GM12892 (cell line): ENCODE results near the gene PER3.

ENCODE experiments used
- POLR2A ChIP-seq: IDR thresholded peaks from 2 replicates; pipeline ENCODE4 v1.6.1; 2011; ENCODE audit warnings: low read depth, low read length, control low read depth
- TAF1 ChIP-seq: IDR thresholded peaks from 2 replicates; pipeline ENCODE4 v1.6.1; 2011; ENCODE audit warnings: low read depth, mild to moderate bottlenecking, control low read depth, low read length, borderline replicate concordance

DNA sequence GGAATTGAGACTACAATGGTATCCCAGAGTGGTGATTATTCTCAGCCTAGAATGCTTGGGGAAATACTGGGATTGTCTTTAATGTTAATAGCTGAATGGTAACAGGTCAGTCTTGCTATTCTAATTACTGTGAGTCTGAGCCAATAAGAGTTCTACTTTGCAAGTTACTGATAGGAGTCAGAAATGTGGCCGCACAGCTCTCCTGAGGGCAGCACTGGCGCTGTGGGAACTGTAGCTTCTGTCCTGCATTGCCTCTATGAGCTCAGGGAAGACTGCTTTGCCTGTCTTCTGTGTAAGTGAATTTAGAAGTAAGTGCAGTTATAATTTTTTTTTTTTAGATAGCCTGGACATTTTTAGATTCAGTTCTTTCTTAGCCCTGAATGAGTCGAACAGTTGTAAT, 23.0 kb upstream of the PER3 start:
- TF ChIP-seq TAF1 (no peak), POLR2A (no peak)
